DMS153 treated with DMSO at 0.1 percent for 48 hours (cell line): Measurements from ENCODE around the gene NACA2.
"Not testable (repeated sequence)": the region's sequence is repeated elsewhere in the genome, so short reads cannot be mapped to it uniquely, and the experiment has no call there.

ENCODE experiments used
- DNase-seq: peaks from one replicate; lab custom pipeline; 2025; ENCODE audit not compliant: unreplicated experiment; lab: John Stamatoyannopoulos, UW

NACA2 gene

GRCh38 chr17:61591018-61591417 is at the start of gene NACA2:
NACA2 (minus strand) TSS chr17:61591219; CDS start chr17:61591180, 39 bp downstream.
- no peak for DNase-seq

DNA sequence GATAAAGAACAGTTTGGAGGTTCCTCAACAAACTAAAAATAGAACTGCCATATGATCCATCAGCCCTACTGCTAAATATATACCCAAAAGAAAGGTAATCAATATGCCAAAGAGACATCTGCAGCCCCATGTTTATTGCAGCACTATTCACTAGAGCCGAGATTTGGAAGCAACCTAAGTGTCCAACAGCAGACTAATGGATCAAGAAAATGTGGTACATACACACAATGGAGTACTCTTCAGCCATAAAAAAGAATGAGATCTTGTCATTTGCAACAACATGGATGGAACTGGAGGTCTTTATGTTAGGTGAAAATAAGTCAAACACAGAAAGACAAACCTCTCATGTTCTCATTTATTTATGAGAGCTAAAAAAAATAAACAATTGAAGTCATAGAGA is 48.8 kb upstream of the NACA2 start:
- DNase-seq: no peak

GRCh38 chr17:61638087-61638486 is 47.1 kb upstream of the NACA2 start:
- no peak for DNase-seq

DNA sequence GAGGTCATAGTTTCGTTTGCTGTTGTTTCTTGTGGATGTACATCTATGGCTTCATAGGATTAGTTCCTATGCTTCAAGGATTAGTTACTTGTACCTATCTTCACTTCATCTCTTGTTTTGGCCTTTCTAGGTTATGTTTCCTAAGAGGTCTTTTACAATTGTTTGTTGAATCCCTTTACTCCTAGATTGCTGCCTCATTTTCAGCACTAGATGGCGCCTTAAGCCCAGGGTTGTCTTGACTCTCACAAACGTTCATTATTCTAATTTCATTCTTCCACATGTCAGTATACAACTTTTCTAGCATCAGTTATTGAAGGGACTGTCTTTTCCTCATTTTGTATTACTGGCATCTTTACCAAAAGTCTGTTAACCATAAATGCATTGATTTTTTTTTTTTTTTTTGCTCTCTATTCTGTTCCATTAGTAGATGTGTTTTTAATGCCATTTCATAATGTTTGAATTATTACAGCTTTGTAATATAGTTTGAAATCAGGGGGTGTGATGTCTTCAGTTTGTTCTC is 45.0 kb upstream of the NACA2 start:
- DNase-seq: peak; percentile 55

GRCh38 chr17:61634942-61635538 is 44.0 kb upstream of the NACA2 start:
- no peak for DNase-seq

DNA sequence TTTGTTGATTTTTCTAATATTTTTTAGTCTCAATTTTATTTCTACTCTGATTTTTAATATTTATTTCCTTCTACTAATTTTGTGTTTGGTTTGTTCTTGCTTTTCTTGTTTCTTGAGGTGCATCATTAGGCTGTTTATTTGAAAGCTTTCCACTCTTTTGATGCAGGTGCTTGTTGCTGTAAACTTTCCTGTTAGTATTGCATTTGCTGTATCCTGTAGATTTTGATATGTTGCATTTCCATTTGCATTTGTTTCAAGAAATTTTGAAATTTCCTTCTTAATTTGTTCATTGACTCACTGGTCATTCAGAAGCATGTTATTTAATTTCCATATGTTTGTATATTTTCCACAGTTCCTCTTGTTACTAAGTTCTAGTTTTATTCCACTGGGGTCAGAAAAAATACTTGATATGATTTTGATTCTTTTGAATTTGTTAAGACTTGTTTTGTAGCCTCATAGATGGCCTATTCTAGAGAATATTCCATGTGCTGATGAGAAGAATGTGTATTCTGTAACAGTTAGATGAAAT is 43.1 kb upstream of the NACA2 start:
- no peak for DNase-seq

DNA sequence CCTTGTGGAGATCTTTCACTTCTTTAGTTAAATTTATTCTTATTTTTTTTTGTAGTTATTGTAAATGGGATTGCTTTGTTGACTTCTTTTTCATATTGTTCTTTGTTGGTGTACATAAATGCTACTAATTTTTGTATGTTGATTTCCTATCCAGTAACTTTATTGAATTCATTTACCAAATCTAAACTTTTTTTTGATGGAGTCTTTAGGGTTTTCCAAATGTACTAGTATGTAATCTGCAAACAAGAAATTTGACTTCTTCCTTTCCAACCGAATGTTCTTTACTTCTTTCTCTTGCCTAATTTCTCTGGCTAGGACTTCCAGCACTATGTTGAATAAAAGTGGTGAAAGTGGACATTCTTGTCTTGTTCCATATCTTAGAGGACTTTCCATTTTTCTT is 41.8 kb upstream of the NACA2 start:
- no peak for DNase-seq

- no peak for DNase-seq
These were observed 40.8 kb upstream of the NACA2 start for GRCh38 chr17:61631800-61632199.

DNA sequence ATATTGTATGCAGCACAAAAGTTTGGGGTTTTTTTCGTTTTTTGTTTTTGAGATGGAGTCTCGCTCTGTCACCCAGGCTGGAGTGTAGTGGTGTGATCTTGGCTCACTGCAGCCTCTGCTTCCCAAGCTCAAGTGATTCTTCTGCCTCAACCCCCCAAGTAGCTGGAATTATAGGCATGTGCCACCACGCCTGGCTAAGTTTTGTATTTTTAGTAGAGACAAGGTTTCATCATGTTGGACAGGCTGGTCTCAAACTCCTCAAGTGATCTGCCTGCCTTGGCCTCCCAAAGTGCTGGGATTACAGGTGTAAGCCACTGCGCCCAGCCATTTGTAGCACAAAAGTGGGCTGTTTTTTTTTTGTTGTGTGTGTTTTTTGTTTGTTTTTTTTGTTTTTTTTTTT is 37.1 kb upstream of the NACA2 start:
- not testable (repeated sequence) for DNase-seq

DNA sequence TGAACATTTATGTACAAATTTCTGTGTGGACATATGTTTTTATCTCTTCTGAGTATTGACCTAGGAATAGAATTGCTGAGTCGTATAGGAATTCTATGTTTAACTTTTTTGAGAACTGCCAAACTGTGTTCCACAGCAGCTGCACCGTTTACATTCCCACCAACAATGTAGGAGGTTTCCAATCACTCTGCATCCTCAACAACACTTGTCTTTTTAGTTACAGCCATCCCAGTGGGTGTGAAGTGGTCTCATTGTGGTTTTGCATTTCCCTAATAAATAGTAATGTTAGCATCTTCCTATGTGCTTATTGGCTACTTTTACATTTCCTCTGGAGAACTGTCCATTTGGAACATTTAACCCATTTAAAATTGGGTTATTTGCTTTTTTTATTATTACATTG is 36.6 kb upstream of the NACA2 start:
- no peak for DNase-seq

DNA sequence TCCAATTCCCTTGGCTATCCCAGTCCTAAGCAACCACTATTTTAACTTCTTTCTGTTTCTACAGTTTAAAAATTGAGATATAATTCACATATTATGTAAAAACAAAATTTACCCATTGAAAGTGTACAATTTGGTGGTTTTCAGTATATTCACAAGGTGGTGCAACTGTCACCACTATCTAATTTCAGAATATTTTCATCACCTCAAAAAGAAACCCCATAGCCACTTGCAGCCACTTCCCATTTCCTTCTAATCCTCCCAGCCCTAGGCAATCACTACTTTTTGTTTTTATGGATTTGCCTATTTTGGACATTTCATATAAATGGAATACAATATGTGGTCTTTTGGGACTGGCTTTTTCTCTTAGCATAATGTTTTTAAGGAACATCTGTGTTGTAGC is 36.1 kb upstream of the NACA2 start:
- no peak for DNase-seq

DNA sequence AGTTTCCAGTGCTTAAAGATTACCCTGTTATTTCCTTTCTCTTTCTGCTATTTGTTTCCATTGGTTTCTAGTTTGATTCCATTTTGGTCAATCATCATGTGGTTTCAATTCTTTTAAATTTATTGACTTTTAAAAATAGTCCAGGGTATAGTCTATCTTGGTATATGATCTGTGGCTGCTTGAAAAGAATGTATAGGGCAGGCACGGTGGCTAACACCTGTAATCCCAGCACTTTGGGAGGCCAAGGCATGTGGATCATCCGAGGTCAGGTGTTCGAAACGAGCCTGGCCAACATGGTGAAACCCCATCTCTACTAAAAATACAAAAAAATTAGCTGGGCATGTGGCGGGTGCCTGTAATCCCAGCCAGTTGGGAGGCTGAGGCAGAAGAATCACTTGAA is 34.5 kb upstream of the NACA2 start:
- DNase-seq: no peak

GRCh38 chr17:61624951-61625350 is 33.9 kb upstream of the NACA2 start:
- no peak for DNase-seq

DNA sequence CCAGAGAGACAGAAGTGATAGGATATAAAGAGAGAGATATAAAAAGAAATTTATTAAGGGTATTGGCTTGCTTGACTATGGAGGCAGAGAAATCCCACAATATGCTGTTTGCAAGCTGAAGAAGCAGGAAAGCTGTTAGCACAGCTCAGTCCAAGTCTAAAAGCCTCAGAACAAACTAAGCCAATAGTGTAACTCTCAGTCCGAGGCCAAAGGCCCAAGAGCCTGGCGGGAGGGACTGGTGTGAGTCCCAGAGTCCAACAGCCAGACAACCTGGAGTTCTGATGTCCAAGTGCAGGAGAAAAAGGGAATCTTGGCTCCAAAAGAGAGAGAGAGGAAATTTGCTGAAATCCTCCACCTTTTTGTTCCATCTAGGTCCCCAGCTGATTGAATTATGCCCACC is 30.3 kb upstream of the NACA2 start:
- no peak for DNase-seq

GRCh38 chr17:61619953-61620352 is 28.9 kb upstream of the NACA2 start:
- DNase-seq: no peak

GRCh38 chr17:61619493-61619892 is 28.5 kb upstream of the NACA2 start:
- DNase-seq: no peak

DNA sequence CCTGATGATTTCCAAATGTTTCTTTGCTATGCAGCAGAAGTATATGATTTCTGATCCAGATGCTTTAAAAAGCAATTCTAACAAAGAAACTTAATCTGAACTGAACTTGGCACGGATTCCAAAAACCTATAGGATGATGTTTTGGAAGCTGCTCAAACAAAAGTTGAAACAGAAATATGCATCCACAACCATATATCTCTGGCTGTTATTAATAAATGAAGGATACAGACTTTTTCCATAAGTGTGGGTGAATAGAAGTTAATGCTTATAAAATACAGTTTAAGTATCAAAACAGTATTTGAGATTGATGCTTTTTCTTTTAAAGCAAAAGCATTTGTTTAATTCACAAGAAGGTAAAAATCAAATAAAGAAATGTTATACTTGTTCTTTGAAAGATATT is 27.9 kb upstream of the NACA2 start:
- DNase-seq: no peak

- no peak for DNase-seq
These were observed 26.3 kb upstream of the NACA2 start for GRCh38 chr17:61617330-61617729.

DNA sequence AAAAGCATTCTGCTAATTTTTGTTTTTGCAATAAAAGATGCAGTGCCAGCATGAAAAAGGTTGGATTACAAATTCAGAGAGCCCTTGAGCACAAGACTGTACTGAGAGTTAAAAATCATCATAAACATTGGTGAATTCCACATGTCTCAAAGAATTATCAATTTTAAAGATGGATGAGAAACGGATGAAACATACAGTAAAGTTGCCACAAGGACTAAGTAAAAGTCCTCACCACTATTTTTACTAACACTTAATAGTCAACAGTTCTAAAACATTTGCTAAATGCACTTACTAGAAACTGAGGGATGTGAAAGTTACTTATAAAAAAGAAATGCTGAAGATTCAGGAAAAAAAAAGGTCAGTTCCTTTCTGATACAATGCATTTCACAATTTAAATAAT is 25.8 kb upstream of the NACA2 start:
- DNase-seq: no peak

- no peak for DNase-seq
These were observed 23.2 kb upstream of the NACA2 start for GRCh38 chr17:61614219-61614618.

GRCh38 chr17:61611323-61611722 is 20.3 kb upstream of the NACA2 start:
- no peak for DNase-seq

DNA sequence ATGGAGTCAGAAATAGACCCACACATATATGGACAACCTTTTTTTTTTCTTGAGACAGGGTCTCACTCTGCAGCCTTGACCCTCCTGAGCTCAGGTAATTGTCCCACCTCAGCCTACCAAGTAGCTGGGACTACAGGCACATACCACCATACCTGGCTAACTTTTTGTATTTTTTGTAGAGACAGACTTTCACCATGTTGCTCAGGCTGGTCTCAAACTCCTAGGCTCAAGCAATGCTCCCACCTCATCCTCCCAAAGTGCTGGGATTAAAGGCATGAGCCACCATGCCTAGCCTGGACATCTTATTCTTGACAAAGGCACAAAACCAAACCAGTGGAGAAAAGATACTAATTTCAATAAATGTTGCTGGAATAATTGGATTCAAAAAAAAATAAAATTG is 14.7 kb upstream of the NACA2 start:
- no peak for DNase-seq

DNA sequence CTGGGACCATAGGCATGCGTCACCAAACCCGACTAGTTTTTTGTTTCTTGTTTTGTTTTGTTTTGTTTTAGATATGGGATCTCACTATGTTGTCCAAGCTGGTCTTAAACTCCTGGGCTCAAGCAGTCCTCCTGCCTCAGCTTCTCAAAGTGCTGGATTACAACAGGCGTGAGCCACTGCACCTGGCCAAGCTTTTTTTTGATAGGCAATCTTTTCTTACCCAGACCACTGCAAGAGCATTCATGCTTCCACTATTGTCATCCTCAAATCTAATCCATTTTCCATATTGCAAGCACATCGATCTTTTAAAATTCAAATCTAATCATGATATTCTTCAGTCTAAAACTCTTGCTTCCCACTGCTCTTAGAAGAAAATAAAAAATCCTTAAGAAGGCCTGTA is 10.3 kb upstream of the NACA2 start:
- DNase-seq: no peak
